Measurements from ENCODE around the gene ST3GAL4. TPM values are rescaled to one million over a fixed set of nuclear protein-coding genes. Genes with fewer than 3 reads are reported as not detected.
"Not testable (repeated sequence)": the region's sequence is repeated elsewhere in the genome, so short reads cannot be mapped to it uniquely, and the experiment has no call there.

The ST3GAL4 gene
- total RNA-seq, 4 donors from 2014 or later, result 11.8 to 53.3 (median 34.8) TPM

GRCh38 chr11:126359431-126360048, 4.1 kb downstream of the ST3GAL4 start:
- no peaks in the 10 kb centered on the region for H3K27me3 ChIP-seq
- H3K36me3 ChIP-seq, result no peaks in the 10 kb centered on the region
- DNase-seq, result peak; percentile 79 to 88
- intact Hi-C loops (cut with DNase I; ENCODE audit: low total_unique reads), result no loop called here
- H3K9me3 ChIP-seq, result no peaks in the 10 kb centered on the region
- H3K4me3 ChIP-seq, result peak overlapping the region; percentile 4 to 5
- no peak for TF ChIP-seq POLR2A (IDR thresholded peaks at IDR 0.05)
- no peak for TF ChIP-seq CTCF (IDR thresholded peaks at IDR 0.05)
- H3K4me1 ChIP-seq, result peaks cover 0 to 6% of the 10 kb centered on the region in 2 donors
- peak overlapping the region; percentile 43 to 73 for H3K27ac ChIP-seq

GRCh38 chr11:126360049-126360446, 4.6 kb downstream of the ST3GAL4 start:
- Histone ChIP-seq H3K4me3 (peak overlapping the region; percentile 4 to 5), H3K27me3 (no peaks in the 10 kb centered on the region), H3K9me3 (no peaks in the 10 kb centered on the region), H3K27ac (peak overlapping the region; percentile 43 to 73), H3K4me1 (peaks cover 0 to 6% of the 10 kb centered on the region in 2 donors), H3K36me3 (no peaks in the 10 kb centered on the region)
- intact Hi-C loops (cut with DNase I; ENCODE audit: low total_unique reads), result no loop called here
- TF ChIP-seq CTCF (IDR thresholded peaks at IDR 0.05), result no peak
- no peak for DNase-seq

- no peak overlapping the region for H3K4me3 ChIP-seq
- peaks cover 0 to 2% of the 10 kb centered on the region in 2 donors for H3K4me1 ChIP-seq
- H3K27me3 ChIP-seq, result no peaks in the 10 kb centered on the region
- H3K9me3 ChIP-seq, result no peaks in the 10 kb centered on the region
- DNase-seq, result no peak
- H3K27ac ChIP-seq, result no peak overlapping the region
- H3K36me3 ChIP-seq, result no peaks in the 10 kb centered on the region
- intact Hi-C loops (cut with DNase I; ENCODE audit: low total_unique reads), result no loop called here
- TF ChIP-seq CTCF (IDR thresholded peaks at IDR 0.05) (no peak), POLR2A (IDR thresholded peaks at IDR 0.05) (no peak)
These were observed 5.9 kb downstream of the ST3GAL4 start for GRCh38 chr11:126361400-126361799.

GRCh38 chr11:126362879-126363655, 7.6 kb downstream of the ST3GAL4 start:
- Histone ChIP-seq H3K27me3 (no peaks in the 10 kb centered on the region), H3K4me1 (no peaks in the 10 kb centered on the region), H3K36me3 (no peaks in the 10 kb centered on the region), H3K27ac (peak overlapping the region; percentile 13 to 27), H3K9me3 (no peaks in the 10 kb centered on the region), H3K4me3 (no peak overlapping the region)
- intact Hi-C loops (cut with DNase I; ENCODE audit: low total_unique reads), result no loop called here
- peak in 1 of 2 donors; percentile 12 for DNase-seq
- TF ChIP-seq CTCF (IDR thresholded peaks at IDR 0.05) (no peak), POLR2A (IDR thresholded peaks at IDR 0.05) (no peak)

- Histone ChIP-seq H3K27me3 (no peaks in the 10 kb centered on the region), H3K9me3 (no peaks in the 10 kb centered on the region), H3K4me3 (no peak overlapping the region), H3K4me1 (no peaks in the 10 kb centered on the region), H3K36me3 (no peaks in the 10 kb centered on the region), H3K27ac (peak overlapping the region; percentile 5 to 18)
- TF ChIP-seq POLR2A (IDR thresholded peaks at IDR 0.05) (no peak), CTCF (IDR thresholded peaks at IDR 0.05) (no peak)
- intact Hi-C loops (cut with DNase I; ENCODE audit: low total_unique reads), result no loop called here
- peak in 1 of 2 donors; percentile 17 for DNase-seq
These were observed 8.3 kb downstream of the ST3GAL4 start for GRCh38 chr11:126363706-126364248.

- H3K9me3 ChIP-seq; H3K4me3 ChIP-seq; H3K36me3 ChIP-seq; H3K27ac ChIP-seq; H3K27me3 ChIP-seq; intact Hi-C loops (cut with DNase I; ENCODE audit: low total_unique reads); H3K4me1 ChIP-seq: not testable (repeated sequence)
- DNase-seq, result peak in 1 of 2 donors; percentile 12
These were observed 9.2 kb downstream of the ST3GAL4 start for GRCh38 chr11:126364735-126365134.

- not testable (repeated sequence) for H3K27ac ChIP-seq
These were observed 10.0 kb downstream of the ST3GAL4 start for GRCh38 chr11:126365508-126365907.

More at GRCh38 chr11:126365508-126365907, 10.0 kb downstream of the ST3GAL4 start:
- H3K27me3 ChIP-seq; H3K9me3 ChIP-seq; H3K4me3 ChIP-seq; H3K36me3 ChIP-seq; H3K4me1 ChIP-seq; intact Hi-C loops (cut with DNase I; ENCODE audit: low total_unique reads): not testable (repeated sequence)
- peak in 1 of 2 donors; percentile 13 for DNase-seq
